ENCODE results near the gene OPRM1. TPM values are rescaled to one million over a fixed set of nuclear protein-coding genes. Genes with fewer than 3 reads are reported as not detected.

OPRM1 gene
- total and polyA plus RNA-seq, 4 experiments from 2014 or later, result not detected

DNA sequence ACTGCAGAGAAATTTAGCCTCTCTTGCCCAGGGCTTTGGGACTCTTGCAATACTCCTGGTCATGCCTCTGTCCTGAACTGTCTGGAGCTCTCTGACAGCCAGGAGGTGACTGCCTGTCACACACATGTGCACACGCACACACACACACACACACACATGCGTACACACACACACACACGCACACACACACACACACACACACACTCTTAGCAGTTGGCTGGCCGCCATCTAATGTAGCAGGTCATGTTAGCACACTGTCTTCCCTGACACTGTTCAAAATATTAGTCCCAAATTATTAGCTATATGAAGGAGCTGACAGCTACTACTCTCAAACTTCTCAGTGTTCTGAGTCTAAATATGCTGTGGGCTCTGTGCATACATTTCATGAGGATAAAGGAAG, 256.7 kb downstream of the OPRM1 start:
- no peak for DNase-seq
- ChIA-PET CTCF (ENCODE audit: partially characterized antibody) (interaction anchor here (1.0 kb wide), 1 partner anchor 19 kb away, joined by 4 read pairs; no protein-coding TSS in a partner anchor), POLR2A (ENCODE audit: partially characterized antibody) (interaction anchor here (0.6 kb wide), 1 partner anchor 1293 kb away, joined by 3 read pairs; the partner anchor contains the start of gene MTRF1L)
- H3K4me3 Mint-ChIP-seq, result no peak overlapping the region
- no peaks in the 10 kb centered on the region for H3K9me3 ChIP-seq (ENCODE audit: control insufficient read depth in 1 of 2, low read length in 2 of 2)
- H3K27ac ChIP-seq (ENCODE audit: low read depth, low read length), result no peak overlapping the region
- H3K27me3 Mint-ChIP-seq, result peaks cover 0 to 1% of the 10 kb centered on the region in 2 donors
- no peaks in the 10 kb centered on the region for H3K27me3 ChIP-seq (ENCODE audit: insufficient read depth, low read length)
- H3K9me3 Mint-ChIP-seq, result no peaks in the 10 kb centered on the region
- H3K4me3 ChIP-seq (ENCODE audit: low read length in 2 of 2), result no peak overlapping the region
- no peaks in the 10 kb centered on the region for H3K4me1 Mint-ChIP-seq
- H3K4me1 ChIP-seq (ENCODE audit: insufficient read depth, low read length), result no peaks in the 10 kb centered on the region
- H3K27ac Mint-ChIP-seq, result no peak overlapping the region
- intact Hi-C loops (cut with micrococcal nuclease), result no loop called here
- H3K36me3 Mint-ChIP-seq, result no peaks in the 10 kb centered on the region
- no peaks in the 10 kb centered on the region for H3K36me3 ChIP-seq (ENCODE audit: insufficient read depth, low read length)

Data from CD4-positive, alpha-beta memory T cell (primary cell).